Jurkat, Clone E6-1 (cell line): ENCODE data around the gene RHPN2.
"Not testable (repeated sequence)": the region's sequence is repeated elsewhere in the genome, so short reads cannot be mapped to it uniquely, and the experiment has no call there.

Source experiments
- DNase-seq: peaks from one replicate; pipeline ENCODE4 v3.0.0-alpha.2; 2011; ENCODE audit warnings: low read depth, low spot score
- H3K4me3 ChIP-seq: 2 replicates; pipeline ENCODE4 v1.5.1; 2011; ENCODE audit warnings: mild to moderate bottlenecking, low read length, control low read depth, moderate library complexity

Gene RHPN2

DNA sequence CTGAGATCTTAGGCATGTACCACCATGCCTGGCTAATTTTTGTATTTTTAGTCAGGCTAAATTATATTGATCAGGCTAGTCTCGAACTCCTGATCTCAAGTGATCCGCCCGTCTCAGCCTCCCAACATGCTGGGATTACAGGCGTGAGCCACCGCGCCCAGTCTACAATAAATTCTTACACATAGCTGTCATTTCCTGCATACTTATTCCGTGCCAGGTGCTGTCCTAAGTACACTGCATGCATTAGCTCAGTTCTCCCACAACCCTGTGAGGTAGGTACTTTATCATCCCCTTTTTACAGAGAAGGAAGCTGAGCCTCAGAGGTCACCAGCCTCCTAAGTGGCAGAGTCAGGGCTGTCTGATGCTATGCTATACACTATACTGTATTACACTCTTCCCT lies 7.2 kb upstream of the RHPN2 start:
- no peak for DNase-seq
- H3K4me3 ChIP-seq, result no peak overlapping the region

DNA sequence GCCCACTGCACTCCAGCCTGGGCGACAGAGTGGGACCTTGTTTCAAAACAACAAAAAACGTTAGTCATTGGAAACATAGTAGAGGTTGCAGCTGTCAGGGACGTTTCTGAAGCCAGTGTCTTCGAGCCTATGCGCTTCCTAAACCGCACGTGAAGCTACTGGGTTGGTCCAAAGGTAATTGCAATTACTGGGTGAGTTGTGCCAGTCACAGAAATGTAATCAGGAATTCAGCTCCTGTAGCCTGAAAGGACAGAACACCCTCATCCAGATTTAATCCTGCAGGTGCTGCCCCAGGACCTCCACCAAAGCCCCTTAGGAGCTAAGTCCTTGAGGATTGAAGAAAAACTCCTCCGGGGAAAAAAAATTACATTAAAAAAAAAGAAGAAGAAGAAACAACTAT lies 2.4 kb upstream of the RHPN2 start:
- H3K4me3 ChIP-seq, result no peak overlapping the region
- no peak for DNase-seq

DNA sequence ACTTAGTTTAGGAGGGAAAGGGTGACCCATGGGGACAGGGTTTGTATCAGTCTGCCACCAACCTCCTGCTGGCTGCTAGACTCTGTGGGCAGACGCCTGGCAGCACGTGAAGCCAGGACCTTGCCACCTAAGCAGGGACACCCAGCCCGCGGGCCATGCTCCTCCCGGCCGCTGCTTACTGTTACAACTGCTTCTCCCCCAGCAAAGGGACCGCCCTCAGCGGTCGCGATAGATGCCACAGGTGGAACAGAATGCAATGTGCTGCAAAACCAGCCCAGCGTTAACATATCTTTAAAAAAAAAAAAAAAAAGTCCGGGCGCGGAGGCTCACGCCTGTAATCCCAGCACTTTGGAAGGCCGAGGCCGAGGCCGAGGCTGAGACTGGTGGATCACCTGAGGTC lies 1.9 kb upstream of the RHPN2 start:
- DNase-seq, result no peak

DNA sequence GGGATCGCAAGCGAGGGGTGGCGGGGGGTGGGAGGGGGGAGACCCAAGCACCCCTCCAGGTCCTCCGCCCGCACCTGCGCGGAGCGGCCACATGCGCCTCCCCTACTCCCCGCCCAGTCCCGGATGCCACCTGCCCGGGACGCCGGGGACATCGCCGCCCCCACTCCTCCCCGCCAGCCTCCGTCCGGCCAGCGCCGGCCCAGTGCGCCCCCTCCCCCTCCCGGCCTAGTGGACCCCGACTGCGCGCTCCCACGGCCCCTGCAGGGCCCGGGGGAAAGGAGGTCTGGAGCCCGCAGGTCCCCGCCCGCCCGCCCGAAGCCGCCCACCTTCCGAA lies 263 bp downstream of the RHPN2 start:
- H3K4me3 ChIP-seq, result peak overlapping the region; percentile 33
- DNase-seq, result no peak

More for the DNA sequence above, 1.9 kb upstream of the RHPN2 start:
- H3K4me3 ChIP-seq, result no peak overlapping the region

DNA sequence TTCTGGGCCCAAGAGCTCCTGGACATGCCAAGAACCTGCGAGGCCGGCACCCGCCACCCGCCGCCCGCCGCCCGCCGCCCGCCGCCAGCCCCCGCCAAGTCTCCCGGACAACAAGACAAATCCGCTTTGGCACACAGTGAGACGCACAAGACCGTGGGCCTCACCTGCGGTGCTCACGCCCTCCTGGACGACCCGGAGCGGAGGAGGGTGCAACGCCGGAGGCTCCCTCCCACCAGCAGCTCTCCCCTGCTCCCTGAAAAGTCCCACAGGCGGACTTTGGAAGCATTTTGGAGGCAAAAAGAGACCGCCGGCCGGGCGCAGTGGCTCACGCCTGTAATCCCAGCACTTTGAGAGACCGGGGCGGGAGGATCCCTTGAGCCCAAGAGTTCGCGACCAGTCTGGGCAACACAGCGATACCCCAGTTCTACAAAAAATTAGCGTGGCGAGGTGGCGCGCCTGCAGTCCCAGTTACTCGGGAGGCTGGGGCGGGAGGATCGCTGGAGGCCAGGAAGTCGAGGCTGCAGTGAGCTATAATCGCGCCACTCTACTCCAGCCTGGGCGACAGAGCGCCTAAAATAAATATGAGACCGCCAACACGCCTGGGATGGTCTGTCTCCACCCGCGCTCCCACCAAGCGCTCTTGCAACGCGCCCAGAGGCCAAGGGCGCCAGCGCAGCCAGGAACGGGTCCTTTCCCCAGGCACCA lies 783 bp downstream of the RHPN2 start:
- DNase-seq, result no peak
- H3K4me3 ChIP-seq, result peak overlapping the region; percentile 33

DNA sequence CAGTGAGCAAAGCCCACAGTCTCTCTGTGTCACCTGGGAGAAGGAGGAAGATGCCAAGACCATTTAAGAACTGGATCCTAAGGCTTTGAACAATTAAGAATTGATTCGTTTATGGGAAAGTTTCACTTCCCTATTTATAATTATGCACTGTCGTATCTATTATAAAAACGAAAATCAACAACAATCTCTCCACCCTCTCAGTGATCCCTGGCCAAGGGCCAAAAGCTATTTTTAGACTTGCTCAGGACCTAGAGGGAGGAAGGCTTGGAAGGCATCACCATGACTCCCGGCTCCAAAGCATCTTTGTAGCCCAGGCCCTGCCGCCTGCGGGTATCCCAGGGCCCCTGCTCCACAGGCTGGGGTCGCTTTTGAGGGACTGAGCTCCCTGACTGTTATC lies 1.3 kb downstream of the RHPN2 start:
- H3K4me3 ChIP-seq, result no peak overlapping the region
- DNase-seq, result no peak

DNA sequence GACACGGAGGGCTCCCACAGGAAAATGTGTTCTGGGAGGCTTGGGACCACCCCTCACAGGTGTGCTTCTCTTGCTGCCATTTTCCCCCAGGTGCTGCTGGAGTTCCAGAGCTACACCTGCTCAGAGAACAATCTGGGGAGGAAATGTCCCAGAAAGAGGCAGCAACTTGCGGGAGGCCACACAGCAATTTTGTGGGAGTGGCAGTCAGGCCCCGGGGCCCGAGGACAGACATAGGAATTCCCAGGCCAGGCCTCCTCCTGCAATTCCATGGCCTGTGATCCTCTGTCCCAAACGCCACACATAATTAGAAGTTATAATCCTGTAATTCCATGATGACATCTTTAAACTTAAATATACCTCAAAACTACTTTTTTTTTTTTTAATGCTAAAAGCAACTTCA lies 1.8 kb downstream of the RHPN2 start:
- no peak for DNase-seq
- no peak overlapping the region for H3K4me3 ChIP-seq

DNA sequence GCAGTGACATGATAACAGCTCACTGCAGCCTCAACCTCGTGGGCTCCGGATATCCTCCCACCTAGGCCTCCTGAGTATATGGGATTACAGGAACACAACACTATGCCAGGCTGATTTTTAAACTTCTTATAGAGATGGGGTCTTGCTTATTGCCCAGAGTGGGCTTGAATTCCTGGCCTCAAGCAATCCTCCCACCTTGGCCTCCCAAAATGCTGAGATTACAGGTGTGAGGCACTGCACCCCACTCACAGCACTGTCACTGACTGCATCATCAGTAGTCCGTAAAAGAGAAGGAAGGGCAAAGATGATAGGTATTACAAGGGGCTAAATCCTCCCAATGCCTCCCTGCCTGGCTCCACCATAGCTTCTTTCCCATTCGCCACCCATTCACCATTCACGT lies 4.1 kb downstream of the RHPN2 start:
- H3K4me3 ChIP-seq, result no peak overlapping the region
- no peak for DNase-seq

DNA sequence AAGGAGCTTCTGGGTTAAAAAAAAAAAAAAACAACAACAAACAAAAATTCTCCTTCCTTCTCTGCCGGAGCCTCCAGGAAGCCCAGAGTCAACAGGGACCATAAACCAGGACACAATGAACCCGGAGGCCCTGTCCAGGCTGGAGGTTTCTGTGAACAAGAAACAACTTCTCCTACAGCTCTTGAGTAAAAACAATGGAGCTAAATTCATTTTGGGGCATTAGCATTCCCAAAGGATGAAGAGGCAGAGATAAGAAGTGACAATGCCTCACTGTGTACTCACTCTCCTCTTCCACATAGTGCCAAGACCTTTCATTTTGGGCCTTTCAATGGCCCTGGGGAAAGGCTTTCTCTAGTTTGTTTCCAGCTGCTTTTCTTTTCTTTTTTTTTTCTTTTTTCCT lies 9.0 kb downstream of the RHPN2 start:
- no peak for DNase-seq
- H3K4me3 ChIP-seq, result no peak overlapping the region

DNA sequence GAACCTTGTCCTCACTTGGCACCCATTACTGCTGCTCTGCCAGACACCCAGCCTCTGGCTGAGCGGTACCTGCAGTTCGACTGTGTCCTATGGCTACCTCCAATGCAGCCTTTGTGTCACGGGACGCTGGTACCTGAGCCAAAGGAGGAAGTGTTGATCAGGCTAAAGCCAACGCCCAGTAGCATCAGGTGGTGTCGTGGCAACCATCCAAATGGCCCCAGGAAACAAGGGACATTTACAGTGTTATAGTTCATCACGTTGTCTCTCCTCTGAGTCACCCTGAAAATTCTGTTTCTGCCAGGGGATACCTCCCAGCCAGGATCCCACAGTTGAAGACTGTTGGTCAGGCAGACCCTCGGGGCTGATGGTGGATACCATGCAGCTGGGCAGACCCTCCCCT lies 10.1 kb downstream of the RHPN2 start:
- no peak for DNase-seq
- no peak overlapping the region for H3K4me3 ChIP-seq

DNA sequence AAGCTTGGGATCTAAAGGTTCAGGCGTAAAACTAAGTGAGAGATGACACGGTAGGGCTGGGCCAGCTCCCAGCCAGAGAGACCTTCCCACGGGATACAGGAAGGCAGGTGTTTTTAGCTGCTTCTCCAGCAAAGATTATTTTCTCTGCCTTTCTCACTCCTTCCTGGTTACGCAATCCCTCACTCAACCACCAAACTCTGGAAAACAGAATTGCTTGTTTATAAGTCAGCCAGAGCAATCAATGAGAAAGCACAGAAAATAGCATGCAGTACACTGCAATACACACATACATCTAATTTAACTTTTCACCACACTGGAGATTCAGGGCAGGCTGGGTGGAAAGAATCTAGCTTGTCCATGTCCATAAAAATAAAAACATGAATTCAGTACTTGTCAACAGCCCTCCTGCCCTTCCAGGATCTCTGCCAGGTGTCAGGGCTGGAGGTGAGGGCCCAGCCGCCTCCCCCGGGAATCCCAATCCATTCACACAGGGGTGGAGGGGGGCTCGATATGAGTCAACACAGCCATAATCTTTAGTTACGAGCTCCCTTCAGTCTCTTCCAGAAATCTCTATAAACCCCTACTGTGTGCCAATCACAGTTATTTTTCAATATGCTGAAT lies 12.2 kb downstream of the RHPN2 start:
- no peak overlapping the region for H3K4me3 ChIP-seq

DNA sequence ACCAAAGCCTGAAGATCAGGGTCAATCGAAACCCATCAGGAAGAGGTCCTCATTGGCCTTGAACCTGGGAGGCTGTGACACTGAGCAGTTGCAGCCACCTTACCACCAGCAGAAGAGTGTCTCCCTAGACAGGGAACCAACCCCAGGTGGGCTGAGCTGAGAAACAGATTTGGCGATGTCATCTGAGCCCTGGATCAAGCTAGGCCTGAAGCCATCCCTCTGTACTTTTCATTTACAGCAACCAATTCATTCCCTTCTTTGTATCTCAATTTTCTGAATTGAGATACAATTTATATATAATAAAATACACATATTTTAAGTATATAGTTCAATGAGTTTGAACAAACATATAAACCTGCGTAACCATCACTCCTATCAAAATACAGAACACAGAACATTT lies 14.6 kb downstream of the RHPN2 start:
- H3K4me3 ChIP-seq, result no peak overlapping the region
- no peak for DNase-seq

More for the DNA sequence above, 12.2 kb downstream of the RHPN2 start:
- DNase-seq, result no peak

DNA sequence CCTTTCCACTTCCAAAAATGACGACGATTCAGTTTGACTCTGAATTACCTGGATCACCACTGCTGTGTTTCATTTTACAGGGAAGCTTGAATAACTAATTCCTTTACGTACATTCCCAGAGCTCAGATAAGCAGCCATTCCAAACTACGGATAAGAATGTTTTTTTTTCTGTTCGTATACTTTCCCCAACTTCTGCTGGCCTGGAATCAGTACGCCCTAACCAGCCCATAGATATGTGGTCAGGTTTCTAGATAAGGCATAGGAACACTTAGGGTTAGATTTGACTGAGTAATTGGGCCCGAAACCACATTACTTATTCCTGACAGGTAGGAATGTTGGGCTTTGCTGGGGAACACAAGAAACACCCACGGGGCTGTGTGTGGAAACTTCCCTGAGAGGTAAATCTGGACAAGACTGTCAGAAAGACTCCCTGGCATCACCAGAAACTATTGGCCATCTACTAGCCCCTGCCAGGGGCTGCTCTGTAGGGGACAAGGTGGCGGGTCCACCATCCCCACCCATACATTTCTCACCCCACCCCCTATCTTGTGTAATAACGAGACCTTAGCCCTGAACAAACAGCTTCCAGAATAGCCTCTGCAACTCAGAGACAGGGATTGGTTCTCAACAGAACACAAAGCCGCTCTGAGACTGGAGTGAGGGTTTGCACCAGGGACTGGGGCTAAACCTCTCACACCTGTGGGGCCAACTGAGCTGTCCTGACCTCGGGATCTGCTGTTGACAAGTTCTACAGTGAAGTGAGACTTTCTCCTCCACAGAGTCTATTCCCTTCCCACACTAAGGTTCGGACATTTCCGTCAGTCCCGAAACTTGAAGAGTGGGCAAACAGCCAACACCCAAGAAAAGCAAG lies 15.6 kb downstream of the RHPN2 start:
- no peak for DNase-seq
- H3K4me3 ChIP-seq, result no peak overlapping the region

DNA sequence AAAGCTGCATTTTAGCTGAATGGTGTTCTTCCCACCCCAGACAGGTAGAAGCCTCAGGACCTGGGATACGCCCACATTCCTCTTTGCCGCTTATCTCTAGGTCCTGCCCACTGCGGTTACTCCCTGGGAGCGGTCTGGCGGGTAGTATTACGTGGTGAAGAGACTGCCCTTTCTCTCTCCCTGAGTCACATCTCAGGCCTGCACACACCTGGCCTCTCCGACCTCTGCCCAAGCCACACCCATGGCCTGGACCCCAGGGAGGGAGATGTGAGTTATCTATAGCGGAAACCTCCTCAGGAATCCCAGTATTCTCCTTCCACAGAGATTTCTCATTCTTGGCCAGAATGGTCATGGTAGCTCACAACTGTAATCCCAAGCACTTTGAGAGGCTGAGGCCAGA lies 17.3 kb downstream of the RHPN2 start:
- no peak overlapping the region for H3K4me3 ChIP-seq
- DNase-seq, result no peak

DNA sequence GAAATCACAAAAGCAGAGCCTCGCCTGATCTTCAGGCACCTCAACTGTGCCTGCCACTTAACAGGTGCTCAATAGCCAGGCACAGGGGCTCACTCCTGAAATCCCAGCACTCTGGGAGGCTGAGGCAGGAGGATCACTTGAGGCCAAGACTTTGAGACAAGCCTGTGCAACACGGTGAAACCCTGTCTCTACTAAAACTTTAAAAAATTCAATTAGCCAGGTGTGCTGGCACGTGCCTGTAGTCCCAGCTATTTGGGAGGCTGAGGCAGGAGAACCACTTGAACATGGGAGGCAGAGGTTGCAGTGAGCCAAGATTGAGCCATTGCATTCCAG lies 22.9 kb downstream of the RHPN2 start:
- not testable (repeated sequence) for H3K4me3 ChIP-seq, DNase-seq

DNA sequence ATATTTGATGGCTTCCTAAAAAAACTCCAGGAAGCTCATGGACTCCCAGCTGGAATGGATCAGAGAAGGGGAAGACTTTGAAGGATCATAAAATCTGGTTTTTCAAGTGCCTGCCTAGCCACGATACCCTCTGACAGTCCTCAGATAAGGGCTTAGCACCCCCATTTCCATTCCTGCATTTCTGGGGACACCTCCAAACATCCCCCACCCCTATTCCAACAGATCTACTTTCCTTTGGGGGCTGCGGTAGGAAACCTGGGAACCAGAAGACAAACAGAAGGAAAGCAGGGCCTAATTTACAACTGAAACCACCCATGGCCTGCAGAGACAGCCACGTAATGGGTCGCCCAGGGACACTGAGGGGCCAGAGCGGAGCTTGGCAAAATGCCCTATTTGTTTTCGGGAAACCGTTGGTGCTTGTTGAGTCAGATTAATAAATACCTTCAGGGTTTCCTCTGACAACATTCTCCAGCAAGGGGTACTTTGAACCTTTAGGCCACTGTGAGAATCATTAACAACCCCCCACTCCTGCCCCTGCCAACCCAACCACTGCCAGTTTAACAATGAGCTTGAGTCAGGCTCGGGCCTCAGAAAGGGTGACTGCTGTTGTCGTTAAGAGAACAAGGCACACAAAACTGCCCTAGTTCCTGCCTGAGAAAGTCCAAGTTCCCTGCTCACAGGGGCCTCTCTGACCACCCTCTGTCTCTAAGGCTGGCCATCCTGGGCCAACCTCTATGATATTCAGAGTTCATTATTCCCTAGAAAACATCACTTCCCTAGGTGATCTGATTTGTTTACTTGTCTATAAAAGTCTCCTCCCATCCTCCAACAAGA lies 23.5 kb downstream of the RHPN2 start:
- DNase-seq, result no peak
- no peak overlapping the region for H3K4me3 ChIP-seq

DNA sequence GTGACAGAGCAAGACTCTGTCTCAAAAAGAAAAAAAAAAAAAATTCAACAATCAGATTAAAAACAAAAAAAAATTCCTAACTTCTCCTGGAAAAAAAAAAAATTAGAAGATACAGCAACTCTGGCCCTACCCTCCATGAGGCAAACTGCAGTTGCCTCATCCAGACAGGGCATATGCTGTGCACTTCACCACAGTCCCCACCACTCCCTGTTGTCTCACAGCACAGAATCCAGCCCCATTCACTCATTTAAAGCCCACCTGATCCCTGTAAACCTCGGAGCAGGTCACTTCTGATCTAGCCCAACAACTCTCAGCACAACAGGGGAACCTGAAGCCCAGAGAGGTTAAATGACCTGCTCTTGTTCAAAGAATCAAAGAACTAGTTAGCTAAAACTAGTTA lies 24.9 kb downstream of the RHPN2 start:
- H3K4me3 ChIP-seq, result no peak overlapping the region
- no peak for DNase-seq

DNA sequence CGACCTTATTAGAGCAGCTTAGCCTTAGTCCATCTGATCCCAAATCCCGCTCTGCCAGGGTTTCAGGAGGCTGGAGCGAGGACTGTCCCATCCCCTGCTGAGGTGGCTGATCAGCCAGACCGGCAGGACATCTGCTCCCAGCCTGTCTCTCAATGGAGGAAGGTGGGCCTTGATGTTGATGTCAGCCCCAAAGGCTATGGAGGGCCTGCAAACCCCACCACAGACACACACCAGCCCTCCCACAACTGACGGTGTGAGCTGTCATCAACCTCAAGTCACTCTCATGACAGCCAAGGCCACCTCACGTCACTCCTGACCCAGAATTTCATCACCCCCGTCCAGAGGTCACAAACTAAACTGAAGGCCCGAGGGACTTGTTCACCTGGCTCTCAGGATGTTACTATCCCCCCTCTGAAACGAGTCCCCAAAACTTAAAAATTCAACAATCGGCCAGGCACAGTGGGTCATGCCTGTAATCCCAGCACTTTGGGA lies 25.5 kb downstream of the RHPN2 start:
- H3K4me3 ChIP-seq, result no peak overlapping the region
- DNase-seq, result no peak

DNA sequence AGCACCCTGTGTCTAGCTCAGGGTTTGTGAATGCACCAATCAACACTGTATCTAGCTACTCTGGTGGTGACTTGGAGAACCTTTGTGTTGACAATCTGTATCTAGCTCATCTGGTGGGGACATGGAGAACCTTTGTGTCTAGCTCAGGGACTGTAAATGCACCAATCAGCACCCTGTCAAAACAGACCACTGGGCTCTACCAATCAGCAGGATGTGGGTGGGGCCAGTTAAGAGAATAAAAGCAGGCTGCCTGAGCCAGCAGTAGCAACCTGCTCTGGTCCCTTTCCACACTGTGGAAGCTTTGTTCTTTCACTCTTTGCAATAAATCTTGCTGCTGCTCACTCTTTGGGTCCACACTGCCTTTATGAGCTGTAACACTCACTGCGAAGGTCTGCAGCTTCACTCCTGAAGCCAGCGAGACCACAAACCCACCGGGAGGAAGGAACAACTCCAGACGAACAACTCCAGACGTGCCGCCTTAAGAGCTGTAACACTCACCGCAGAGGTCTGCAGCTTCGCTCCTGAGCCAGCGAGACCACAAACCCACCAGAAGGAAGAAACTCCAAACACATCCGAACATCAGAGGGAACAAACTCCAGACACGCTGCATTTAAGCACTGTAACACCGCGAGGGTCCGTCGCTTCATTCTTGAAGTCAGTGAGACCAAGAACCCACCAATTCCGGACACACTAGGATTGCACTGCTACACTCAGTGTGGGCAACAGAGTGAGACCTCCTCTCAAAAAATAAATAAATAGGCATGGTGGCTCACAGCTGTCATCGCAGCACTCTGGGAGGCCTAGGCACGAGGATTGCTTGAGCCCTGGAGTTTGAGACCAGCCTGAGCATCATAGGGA lies 27.3 kb downstream of the RHPN2 start:
- DNase-seq, result peak; percentile 66
- not testable (repeated sequence) for H3K4me3 ChIP-seq
